Left ventricle myocardium inferior (tissue), 1 donor: ENCODE results near the gene BHLHE23. TPM values are rescaled to one million over a fixed set of nuclear protein-coding genes. Genes with fewer than 3 reads are reported as not detected.

Experiments
- DNase-seq: peaks from one replicate; pipeline ENCODE4 v3.0.0-alpha.2; 2020
- H3K27ac ChIP-seq: fragments of 200-600 bp; replicated peaks from 2 replicates; pipeline ENCODE4 v1.8.0; 2021
- H3K27me3 ChIP-seq: fragments of 200-600 bp; 2 replicates; pipeline ENCODE4 v1.8.0; 2021; ENCODE audit warnings: low read depth
- H3K36me3 ChIP-seq: fragments of 200-600 bp; 2 replicates; pipeline ENCODE4 v1.8.0; 2021
- H3K4me1 ChIP-seq: fragments of 200-600 bp; 2 replicates; pipeline ENCODE4 v1.8.0; 2021
- H3K4me3 ChIP-seq: fragments of 200-600 bp; 2 replicates; pipeline ENCODE4 v1.8.0; 2021; ENCODE audit warnings: mild to moderate bottlenecking, moderate library complexity
- H3K9me3 ChIP-seq: fragments of 200-600 bp; replicated peaks from 2 replicates; pipeline ENCODE4 v1.8.0; 2021
- intact Hi-C: fragments of 100-400 bp; cut with micrococcal nuclease; formaldehyde crosslinking; loops from one replicate; pipeline ENCODE4 v1.11.0; 2022
- total RNA-seq: library from RNA; stranded (reverse); fragmentation: NEBNext Ultra II Directional; extraction: Animal tissue kit (Norgen Biotek cat#: 25700); gene quantifications from one replicate; pipeline ENCODE4 v1.2.1, GENCODE V29; 2021
- TF ChIP-seq, protein P1 (sequence below): fragments of 200-600 bp; IDR thresholded peaks from 2 replicates; pipeline ENCODE4 v1.8.0; 2021; ENCODE audit warnings: antibody characterized with exemption, mild to moderate bottlenecking, borderline replicate concordance
- donor health status: DM: no; HTN: yes; CAD: no; lungs with severe emphysema.

BHLHE23 gene
- total RNA-seq, 1 donor from 2014 or later: not detected

DNA sequence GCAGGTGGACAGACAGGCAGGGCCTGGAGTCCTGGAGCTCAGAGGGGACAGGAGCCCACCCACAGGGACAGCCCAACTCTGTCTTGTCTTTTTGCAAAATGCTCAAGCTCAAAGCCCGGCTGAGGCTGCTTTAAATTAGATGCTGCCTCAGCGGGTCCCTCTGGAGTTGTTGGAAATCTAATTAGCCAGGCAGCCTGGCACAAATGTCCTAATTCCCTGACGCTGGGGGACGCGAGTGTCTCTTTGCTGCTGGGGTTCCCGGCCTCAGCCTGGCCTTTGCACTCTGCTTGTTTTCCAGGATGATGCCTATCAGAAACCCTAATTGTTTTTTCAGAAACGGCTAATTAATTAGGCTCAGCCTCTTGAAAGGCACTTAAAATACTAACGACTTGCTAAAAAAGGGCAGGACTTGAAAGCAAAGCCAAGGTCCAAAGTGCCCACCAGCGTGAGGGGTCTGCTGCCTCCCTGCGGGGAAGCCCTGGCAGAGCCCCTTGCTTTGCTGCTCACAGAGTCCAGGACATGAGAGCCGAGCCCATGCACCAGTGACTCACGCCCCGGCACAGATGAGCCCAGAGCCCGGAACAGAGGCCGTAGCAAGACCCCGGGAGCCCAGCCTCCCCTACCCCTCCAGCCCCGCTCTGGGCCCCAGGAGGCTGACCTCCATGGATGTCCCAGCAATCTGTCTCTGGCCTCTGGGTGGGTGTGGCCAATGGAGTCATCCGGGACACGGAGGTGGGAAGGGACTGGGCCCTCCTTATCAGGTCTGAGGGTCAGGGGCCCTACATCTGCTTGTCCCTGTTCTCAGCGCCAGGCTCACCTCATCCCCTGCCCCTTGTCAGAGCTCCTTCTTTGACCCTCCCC, 46.0 kb upstream of the BHLHE23 start:
- peak; percentile 12 for DNase-seq
- no peak overlapping the region for H3K27ac ChIP-seq
- peaks cover 89% of the 10 kb centered on the region for H3K27me3 ChIP-seq
- H3K9me3 ChIP-seq: no peaks in the 10 kb centered on the region
- TF ChIP-seq, protein P1, sequence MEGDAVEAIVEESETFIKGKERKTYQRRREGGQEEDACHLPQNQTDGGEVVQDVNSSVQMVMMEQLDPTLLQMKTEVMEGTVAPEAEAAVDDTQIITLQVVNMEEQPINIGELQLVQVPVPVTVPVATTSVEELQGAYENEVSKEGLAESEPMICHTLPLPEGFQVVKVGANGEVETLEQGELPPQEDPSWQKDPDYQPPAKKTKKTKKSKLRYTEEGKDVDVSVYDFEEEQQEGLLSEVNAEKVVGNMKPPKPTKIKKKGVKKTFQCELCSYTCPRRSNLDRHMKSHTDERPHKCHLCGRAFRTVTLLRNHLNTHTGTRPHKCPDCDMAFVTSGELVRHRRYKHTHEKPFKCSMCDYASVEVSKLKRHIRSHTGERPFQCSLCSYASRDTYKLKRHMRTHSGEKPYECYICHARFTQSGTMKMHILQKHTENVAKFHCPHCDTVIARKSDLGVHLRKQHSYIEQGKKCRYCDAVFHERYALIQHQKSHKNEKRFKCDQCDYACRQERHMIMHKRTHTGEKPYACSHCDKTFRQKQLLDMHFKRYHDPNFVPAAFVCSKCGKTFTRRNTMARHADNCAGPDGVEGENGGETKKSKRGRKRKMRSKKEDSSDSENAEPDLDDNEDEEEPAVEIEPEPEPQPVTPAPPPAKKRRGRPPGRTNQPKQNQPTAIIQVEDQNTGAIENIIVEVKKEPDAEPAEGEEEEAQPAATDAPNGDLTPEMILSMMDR: no peak
- peaks cover 8% of the 10 kb centered on the region for H3K4me1 ChIP-seq
- no peaks in the 10 kb centered on the region for H3K36me3 ChIP-seq
- H3K4me3 ChIP-seq: no peak overlapping the region
- intact Hi-C loops: loop anchor here (10.0 kb wide), 1 partner anchor 122 kb away; no protein-coding TSS in a partner anchor

DNA sequence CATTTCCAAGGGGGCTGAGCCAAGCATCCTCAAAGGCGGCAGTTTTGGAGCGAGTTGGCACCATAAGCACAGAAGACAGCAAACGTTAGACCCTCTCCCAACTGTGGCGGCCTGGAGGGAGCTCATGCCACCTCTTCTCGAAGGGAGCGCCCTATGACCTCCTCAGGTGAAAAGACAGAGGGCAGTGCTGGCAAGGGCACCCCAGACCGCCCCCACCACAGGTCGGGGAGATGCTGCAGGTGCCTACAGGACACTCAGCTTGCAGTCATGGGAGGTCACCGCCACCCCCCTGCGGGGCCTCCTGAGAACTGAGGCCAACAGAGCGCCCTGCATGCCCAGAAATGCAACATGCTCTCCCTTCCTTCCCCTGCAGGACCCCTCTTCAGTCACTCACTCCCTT, 45.1 kb upstream of the BHLHE23 start:
- TF ChIP-seq, protein P1: no peak
- H3K9me3 ChIP-seq: no peaks in the 10 kb centered on the region
- no peaks in the 10 kb centered on the region for H3K36me3 ChIP-seq
- intact Hi-C loops: loop anchor here (10.0 kb wide), 1 partner anchor 123 kb away; no protein-coding TSS in a partner anchor
- no peak overlapping the region for H3K4me3 ChIP-seq
- H3K27ac ChIP-seq: no peak overlapping the region
- peaks cover 8% of the 10 kb centered on the region for H3K4me1 ChIP-seq
- H3K27me3 ChIP-seq: peaks cover 88% of the 10 kb centered on the region
- no peak for DNase-seq

- TF ChIP-seq, protein P1: no peak
- no peaks in the 10 kb centered on the region for H3K36me3 ChIP-seq
- H3K27ac ChIP-seq: no peak overlapping the region
- peaks cover 88% of the 10 kb centered on the region for H3K27me3 ChIP-seq
- H3K9me3 ChIP-seq: no peaks in the 10 kb centered on the region
- intact Hi-C loops: loop anchor here (10.0 kb wide), 1 partner anchor 123 kb away; no protein-coding TSS in a partner anchor
- DNase-seq: no peak
- no peak overlapping the region for H3K4me3 ChIP-seq
- H3K4me1 ChIP-seq: peaks cover 4% of the 10 kb centered on the region
Measured at GRCh38 chr20:63051186-63051860, 44.6 kb upstream of the BHLHE23 start.

DNA sequence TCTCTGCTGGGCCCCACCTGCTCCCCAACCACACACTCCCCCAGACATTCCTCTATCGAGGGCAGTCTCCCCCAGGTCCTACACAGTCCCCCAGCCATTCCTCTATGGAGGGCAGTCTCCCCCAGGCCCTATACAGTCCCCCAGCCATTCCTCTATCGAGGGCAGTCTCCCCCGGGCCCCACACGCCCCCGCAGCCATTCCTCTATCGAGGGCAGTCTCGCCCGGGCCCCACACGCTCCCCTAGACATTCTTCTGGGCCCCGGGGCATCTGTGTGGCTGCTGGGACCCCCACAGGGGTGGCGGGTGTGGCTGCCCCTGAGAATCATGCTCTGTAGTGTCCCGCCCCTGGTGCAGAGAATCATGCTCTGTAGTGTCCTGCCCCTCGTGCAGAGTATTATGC, 43.6 kb upstream of the BHLHE23 start:
- Histone ChIP-seq H3K4me1 (no peaks in the 10 kb centered on the region), H3K27ac (no peak overlapping the region), H3K9me3 (no peaks in the 10 kb centered on the region), H3K4me3 (no peak overlapping the region), H3K27me3 (peaks cover 88% of the 10 kb centered on the region), H3K36me3 (no peaks in the 10 kb centered on the region)
- intact Hi-C loops: loop anchor here (10.0 kb wide), 1 partner anchor 124 kb away; no protein-coding TSS in a partner anchor
- no peak for DNase-seq
- TF ChIP-seq, protein P1: no peak

DNA sequence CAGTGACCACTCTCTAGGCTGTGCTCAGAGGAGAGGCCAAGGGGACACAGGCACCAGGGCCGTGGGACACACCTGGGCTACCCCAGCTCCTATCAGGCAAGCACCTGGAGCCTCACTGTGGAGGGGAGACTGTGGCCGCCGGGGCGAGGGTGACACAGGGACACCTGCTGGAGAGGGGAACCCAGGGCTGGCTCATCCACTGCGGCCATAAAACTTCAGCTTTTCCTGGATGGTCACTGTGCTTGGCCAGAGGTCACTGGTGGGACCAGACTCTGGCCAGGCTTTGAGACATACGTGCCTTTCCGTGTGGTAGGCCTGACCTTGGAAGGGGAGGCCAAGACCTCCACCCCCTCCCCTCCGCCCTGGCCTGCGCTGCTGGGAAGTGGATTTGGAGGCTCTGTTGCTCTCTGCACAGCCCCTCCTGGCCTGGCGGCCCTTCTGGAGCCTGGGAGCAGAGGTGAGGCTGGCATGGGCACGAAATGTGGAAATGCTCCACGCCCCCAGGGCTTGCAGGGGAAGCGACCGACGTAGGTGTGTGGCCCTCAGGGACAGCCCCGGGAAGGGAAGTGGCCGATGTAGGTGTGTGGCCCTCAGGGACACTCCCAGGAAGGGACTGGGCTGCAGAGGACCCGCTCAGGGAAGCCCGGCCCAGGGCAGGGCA, 42.9 kb upstream of the BHLHE23 start:
- intact Hi-C loops: loop anchor here (10.0 kb wide), 1 partner anchor 125 kb away; no protein-coding TSS in a partner anchor
- no peaks in the 10 kb centered on the region for H3K36me3 ChIP-seq
- peaks cover 89% of the 10 kb centered on the region for H3K27me3 ChIP-seq

More for the DNA sequence above, 42.9 kb upstream of the BHLHE23 start:
- H3K4me3 ChIP-seq: no peak overlapping the region
- H3K4me1 ChIP-seq: no peaks in the 10 kb centered on the region
- no peaks in the 10 kb centered on the region for H3K9me3 ChIP-seq
- H3K27ac ChIP-seq: no peak overlapping the region
- TF ChIP-seq, protein P1: no peak
- no peak for DNase-seq
